PFSK-1 (cell line): ENCODE measurements around the gene CLIC5.

ENCODE experiments used
- FOXP2 ChIP-seq: optimal IDR thresholded peaks from 2 replicates; pipeline ENCODE3; 2011; ENCODE audit warnings: borderline replicate concordance, control low read depth, inconsistent platforms; ENCODE audit not compliant: insufficient read depth; ENCODE audit errors: extremely low read length, extremely low read depth
- POLR2AphosphoS5 ChIP-seq: IDR thresholded peaks from 2 replicates; pipeline ENCODE4 v1.6.1; 2012; ENCODE audit warnings: low read depth, mild to moderate bottlenecking, control low read depth, low read length, moderate library complexity
- SIN3A ChIP-seq: IDR thresholded peaks from 2 replicates; pipeline ENCODE4 v1.6.1; 2012; ENCODE audit warnings: mild to moderate bottlenecking, low read length, moderate library complexity, borderline replicate concordance; ENCODE audit not compliant: insufficient read depth
- TAF1 ChIP-seq: IDR thresholded peaks from 2 replicates; pipeline ENCODE4 v1.6.1; 2012; ENCODE audit warnings: low read length, control low read depth, borderline replicate concordance; ENCODE audit not compliant: insufficient read depth
- TF ChIP-seq, protein P1 (sequence below), 2 experiments: IDR thresholded peaks; 2 replicates each; pipeline versions ENCODE4 v1.6.1 to v1.8.0; 2011 to 2012; ENCODE audit warnings: low read depth in 2 of 2, low read length in 2 of 2, control low read depth in 1 of 2, inconsistent platforms in 1 of 2, mild to moderate bottlenecking in 1 of 2, moderate library complexity in 1 of 2; ENCODE audit not compliant: insufficient read depth in 1 of 2

DNA sequence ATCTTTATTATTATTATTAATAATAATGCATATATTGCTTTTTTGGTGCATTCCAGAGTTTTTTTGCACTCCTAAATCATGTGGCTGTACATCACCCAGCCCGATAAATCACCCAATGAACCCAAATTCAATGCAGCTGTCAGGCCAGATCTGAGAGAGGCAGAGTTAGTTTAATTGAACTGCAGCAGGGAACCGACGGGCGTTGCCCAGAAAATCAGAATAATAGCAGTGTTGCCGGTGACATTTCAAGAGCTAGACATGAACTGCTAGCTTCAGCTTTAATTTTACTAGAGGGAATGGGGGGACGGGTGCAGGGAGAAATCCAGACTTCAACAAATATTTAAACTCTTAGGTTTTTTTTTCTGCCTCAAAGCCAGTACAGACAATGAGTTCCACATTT lies 135.0 kb downstream of the CLIC5 start:
- TF ChIP-seq, protein P1, sequence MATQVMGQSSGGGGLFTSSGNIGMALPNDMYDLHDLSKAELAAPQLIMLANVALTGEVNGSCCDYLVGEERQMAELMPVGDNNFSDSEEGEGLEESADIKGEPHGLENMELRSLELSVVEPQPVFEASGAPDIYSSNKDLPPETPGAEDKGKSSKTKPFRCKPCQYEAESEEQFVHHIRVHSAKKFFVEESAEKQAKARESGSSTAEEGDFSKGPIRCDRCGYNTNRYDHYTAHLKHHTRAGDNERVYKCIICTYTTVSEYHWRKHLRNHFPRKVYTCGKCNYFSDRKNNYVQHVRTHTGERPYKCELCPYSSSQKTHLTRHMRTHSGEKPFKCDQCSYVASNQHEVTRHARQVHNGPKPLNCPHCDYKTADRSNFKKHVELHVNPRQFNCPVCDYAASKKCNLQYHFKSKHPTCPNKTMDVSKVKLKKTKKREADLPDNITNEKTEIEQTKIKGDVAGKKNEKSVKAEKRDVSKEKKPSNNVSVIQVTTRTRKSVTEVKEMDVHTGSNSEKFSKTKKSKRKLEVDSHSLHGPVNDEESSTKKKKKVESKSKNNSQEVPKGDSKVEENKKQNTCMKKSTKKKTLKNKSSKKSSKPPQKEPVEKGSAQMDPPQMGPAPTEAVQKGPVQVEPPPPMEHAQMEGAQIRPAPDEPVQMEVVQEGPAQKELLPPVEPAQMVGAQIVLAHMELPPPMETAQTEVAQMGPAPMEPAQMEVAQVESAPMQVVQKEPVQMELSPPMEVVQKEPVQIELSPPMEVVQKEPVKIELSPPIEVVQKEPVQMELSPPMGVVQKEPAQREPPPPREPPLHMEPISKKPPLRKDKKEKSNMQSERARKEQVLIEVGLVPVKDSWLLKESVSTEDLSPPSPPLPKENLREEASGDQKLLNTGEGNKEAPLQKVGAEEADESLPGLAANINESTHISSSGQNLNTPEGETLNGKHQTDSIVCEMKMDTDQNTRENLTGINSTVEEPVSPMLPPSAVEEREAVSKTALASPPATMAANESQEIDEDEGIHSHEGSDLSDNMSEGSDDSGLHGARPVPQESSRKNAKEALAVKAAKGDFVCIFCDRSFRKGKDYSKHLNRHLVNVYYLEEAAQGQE (IDR thresholded peaks at IDR 0.05; ENCODE audit: insufficient read depth in 1 of 2, low read depth in 2 of 2, low read length in 2 of 2): no peak
- TF ChIP-seq SIN3A: no peak
- TF ChIP-seq POLR2AphosphoS5: no peak
- no peak for TF ChIP-seq FOXP2
- TF ChIP-seq TAF1: no peak
